GM18861 (cell line): ENCODE measurements around the gene ATAD3A.

Experiments used
- ATAC-seq: cut with Tn5 transposase; IDR thresholded peaks from one replicate; pipeline ENCODE4 v1.9.1; 2021; ENCODE audit not compliant: unreplicated experiment

Gene ATAD3A

GRCh38 chr1:1538989-1539309 lies 27.0 kb downstream of the ATAD3A start:
- ATAC-seq = no peak

- ATAC-seq = no peak
These were observed 27.5 kb downstream of the ATAD3A start for GRCh38 chr1:1539310-1540089.

GRCh38 chr1:1540090-1540817 lies 28.3 kb downstream of the ATAD3A start, which contains the start of gene TMEM240:
TSS of gene TMEM240 (minus strand) at chr1:1540624. CDS start at chr1:1540346, 278 bp downstream.
- no peak for ATAC-seq

GRCh38 chr1:1540818-1541628 lies 29.1 kb downstream of the ATAD3A start:
- no peak for ATAC-seq

DNA sequence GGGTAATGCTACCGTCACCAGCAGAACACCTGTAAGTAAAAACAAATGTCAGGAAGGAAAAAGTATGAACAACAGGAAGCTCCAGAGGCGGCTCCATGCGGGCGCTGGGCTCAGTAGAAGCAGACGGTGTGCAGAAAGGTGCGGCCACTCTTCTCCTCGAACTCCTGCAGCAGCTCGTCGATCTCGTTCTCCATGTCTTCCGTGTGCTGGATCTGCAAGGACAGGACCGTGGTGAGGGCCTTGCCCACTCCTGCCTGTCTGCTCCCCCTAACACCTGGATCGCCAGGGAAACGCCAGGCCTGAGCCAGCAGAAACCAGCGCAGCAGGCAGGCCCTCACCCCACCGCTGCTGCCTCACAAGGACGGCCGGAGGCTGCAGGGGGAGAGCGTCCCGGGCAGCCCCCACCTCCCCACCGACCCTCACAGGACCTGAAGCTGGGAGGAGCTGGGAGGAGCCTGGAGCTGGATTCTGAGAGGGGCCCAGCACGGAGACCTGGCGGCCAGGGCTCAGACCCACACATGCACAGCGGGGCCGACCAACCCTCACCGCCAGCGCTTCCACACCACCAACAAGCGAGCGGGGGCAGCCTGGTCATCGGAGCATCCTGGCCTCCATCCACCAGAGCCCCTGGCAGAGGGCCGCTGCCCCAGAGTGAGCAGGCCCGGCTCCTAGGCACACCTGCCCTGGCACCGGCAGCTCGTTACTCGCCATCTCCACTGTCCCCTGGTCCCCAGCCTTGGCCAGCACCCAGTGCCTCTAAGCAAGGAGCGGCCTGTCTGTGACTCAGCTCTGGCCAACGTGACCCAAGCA lies 30.2 kb downstream of the ATAD3A start:
- no peak for ATAC-seq

DNA sequence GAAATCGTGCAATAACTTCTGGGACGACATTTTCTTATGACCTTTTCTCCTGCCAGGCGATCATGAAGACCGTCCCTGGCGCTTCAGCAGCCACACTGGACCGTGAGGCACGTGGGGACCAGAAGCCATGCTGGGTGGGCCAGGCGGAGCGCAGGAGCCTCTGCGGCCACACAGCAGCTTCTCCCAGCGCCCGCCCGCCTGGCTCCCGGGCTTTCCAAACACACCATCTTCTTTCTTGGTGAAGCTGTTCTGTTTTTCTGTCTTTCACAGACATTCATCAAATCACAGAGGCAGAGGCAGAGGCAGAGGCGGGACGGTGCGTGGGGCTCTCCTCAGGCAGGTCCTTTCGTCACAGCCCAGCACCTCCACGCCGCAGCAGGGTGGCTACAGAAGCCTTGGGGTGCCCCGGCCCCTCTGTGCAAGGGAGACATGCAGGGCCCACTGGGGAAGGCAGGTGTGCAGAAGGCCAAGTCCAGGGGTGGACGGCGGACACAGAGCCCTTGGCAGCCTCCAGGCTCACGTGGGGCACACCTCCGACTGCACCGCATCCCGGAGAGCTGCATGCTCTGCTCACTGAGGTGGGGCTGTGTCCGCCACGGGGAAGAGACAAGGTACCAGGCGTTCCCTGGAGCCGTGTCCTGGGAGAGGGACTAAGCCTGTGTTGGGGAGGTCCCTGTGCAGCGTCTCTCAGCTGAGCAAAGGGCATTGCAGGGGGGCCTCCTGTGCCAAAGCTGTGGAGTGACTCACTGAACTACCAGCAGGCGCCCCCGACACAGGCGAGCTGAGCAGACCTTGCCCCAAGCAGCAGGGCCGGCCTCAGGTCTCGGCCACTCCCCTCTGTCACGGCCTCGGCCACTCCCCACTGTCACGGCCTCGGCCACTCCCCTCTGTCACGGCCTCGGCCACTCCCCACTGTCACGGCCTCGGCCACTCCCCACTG lies 31.1 kb downstream of the ATAD3A start:
- no peak for ATAC-seq

DNA sequence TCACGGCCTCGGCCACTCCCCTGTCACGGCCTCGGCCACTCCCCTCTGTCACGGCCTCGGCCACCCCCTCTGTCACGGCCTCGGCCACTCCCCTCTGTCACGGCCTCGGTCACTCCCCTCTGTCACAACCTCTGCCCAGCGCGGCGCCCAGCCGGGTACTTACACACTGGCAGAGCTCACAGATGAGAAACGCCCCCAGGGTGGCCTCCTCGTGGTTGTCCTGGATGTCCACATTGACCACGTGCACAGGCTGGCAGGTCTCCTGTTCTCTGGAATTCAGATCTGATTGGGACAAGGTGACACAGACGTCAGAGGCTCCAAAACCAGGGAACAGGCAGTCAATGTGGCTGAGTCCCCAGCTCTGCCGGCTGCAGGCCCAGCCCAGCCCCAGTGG lies 31.7 kb downstream of the ATAD3A start:
- ATAC-seq = no peak

GRCh38 chr1:1544544-1544943 lies 32.6 kb downstream of the ATAD3A start:
- no peak for ATAC-seq

DNA sequence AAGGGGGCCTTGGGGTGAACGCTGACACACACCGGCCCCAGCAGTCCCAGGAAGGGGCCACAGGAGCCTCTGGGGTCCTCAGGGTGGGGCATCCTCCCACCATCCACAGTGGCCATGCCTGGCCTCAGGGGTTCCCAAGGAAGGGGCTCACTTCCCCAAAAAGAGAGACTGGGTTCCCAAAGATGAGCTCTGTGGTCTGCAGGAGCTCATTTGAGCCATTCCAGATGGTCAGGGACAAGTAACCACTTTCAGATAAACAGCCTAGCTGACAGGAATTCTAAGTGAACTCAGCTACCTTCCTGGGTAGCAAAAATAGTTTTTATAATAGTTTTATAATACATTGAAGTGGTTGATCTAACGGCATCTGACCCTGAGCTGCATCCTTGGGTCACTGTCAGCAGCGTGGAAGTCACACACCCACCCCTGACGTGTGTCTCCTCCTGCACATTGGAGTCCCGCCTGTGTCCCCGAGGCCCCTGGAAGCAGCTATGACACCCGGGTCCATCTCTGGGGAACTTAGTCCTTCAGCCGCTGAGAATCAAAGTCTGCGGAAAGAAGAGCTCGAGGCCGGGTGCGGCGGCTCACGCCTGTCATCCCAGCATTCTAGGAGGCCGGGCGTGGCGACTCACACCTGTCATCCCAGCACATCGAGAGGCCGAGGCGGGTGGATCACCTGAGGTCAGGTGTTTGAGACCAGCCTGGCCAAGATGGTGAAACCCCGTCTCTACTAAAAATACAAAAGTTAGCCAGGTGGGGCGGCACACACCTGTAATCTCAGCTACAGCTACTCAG lies 34.2 kb downstream of the ATAD3A start:
- ATAC-seq = no peak

DNA sequence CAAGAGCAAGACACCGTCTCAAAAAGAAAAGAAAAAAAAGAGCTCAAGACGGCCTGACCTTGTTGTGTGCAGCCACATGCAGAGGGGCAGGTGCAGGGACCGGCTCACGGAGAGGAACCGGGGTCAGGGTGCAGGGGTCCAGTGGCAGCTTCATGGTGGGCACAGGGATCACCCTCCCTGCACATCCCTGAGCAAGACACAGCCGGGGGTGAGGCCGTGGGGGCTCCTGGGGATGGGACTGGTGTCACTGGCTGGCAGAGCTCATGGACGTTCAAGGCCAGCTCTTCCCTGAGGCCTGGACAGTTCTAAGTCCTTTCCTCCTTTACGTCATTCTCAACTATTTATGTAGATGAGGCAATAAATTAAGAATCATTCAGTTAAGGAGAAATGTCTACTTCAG lies 35.0 kb downstream of the ATAD3A start:
- ATAC-seq = no peak

DNA sequence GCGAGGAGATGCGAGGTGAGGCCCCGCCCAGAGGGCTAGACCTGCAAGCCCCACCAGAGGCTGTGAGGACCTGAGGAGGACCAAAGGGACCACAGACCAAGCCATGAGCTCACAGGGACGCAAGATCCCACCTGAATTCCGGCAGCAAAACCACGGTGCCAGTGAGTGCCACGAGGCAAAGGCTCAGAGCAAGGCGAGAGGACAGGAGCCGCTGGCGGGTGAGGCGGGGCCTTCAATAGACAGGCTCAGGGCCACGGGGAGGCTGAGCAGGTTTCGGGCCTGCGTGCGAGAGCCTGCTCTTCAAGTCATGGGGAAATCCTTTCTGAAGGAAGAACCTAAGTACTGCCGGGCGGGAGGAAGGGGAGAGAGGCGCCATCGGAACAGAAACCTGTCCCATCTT lies 35.5 kb downstream of the ATAD3A start:
- no peak for ATAC-seq

DNA sequence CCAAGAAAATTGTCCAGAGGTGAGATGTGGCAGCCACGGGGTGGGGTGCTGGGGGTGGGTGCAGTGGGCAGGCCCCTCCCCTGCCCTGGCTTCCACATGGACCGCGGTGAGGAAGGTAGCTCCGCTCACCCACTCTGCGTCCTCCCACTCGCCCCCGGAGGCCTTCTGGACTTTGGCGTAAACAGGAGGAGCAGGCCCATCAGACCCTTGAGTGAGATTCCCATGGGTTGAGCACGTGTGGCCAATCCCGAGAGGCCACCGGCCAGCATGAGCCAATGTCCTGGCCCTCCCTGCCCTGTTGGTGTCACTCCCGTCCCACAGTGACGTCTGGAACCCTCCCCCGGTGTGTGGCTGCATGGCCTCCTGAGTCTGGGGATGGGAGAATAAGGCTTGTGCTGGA lies 36.6 kb downstream of the ATAD3A start:
- no peak for ATAC-seq

DNA sequence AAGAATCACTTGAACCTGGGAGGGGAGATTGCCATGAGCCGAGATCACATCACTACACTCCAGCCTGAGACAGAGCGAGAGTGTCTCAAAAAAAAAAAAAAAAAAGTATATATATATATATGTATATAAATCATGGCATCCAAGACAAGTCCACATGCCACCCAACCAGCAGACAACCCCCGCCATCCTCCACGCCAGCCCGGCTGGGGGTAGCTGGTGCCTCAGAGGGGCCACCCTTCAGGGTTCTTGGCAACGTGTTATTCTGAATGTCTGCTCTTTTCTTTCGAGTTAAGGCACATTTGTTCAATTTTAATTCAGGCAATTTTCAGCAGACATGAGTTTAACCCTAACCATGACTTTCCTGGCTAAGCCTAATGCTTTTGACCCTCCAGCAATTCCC lies 38.1 kb downstream of the ATAD3A start:
- ATAC-seq = no peak

GRCh38 chr1:1550591-1551432 lies 38.9 kb downstream of the ATAD3A start:
- no peak for ATAC-seq

DNA sequence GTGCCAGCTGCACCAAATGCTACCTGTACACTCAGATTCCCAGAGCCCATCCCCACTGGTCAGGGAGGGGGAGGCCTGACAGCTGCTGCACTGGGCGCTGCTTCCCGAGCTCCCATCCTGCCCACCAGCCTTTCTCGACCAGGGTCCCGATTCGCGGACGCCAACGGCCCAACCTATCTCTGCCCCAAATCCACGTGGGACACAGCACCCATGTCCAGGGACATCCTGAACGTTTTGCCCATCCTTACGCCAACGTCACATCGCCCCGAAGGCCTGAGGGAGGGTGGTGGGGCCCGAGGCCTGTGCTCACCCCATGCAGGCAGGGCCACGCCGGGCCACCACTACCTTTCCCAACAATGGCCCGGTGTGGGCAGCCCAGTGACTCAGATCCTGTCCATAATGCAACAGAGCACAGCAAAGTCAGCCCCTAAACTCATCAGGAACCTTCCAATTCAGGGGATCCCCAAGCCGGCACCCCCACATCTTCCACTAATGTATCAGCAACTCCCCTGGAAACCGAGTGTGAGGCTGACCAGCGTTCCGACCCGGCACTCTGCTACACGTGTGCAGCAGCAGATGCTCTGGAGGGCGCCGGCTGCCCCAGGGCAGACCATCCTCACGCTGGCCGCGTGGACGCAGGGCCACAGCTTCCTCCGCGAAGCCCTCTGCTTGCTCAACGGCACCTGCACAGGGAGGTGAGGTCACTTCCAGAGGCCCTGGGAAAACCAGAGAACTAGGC lies 39.7 kb downstream of the ATAD3A start:
- no peak for ATAC-seq

DNA sequence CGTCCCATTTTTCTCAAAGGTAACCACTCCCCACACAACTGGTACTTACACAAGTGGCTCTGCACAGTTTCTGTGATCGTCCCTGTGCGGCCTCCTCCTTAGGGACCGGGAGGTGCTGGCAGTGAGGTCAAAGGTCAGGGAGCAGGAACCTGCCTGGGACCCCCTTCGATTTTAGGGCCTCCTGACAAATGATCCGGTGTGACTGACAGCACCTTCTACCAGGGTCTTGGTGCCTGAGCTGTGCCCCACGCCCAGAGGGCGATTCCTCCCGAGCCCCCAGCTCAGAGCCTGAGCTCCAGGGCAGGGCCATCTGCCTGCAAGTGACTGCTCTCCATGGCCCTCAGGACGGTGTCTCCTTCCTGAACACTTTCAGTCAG lies 40.3 kb downstream of the ATAD3A start:
- ATAC-seq = no peak

GRCh38 chr1:1553821-1554494 lies 42.0 kb downstream of the ATAD3A start:
- ATAC-seq = no peak
